Ishikawa (cell line): Measurements from ENCODE around the gene L2HGDH.

Experiments
- CEBPB ChIP-seq: IDR thresholded peaks from 2 replicates; pipeline ENCODE4 v1.6.1; 2012
- EP300 ChIP-seq: IDR thresholded peaks from 2 replicates; pipeline ENCODE4 v1.6.1; 2012; ENCODE audit warnings: borderline replicate concordance
- RAD21 ChIP-seq: IDR thresholded peaks from 2 replicates; pipeline ENCODE4 v1.6.1; 2012; ENCODE audit warnings: low read depth
- TAF1 ChIP-seq: IDR thresholded peaks from 2 replicates; pipeline ENCODE4 v1.6.1; 2012; ENCODE audit warnings: low read depth, mild to moderate bottlenecking
- YY1 ChIP-seq: IDR thresholded peaks from 2 replicates; pipeline ENCODE4 v1.6.1; 2012; ENCODE audit warnings: low read depth
- ZBTB7A ChIP-seq: IDR thresholded peaks from 2 replicates; pipeline ENCODE4 v1.6.1; 2012; ENCODE audit warnings: low read depth
- TF ChIP-seq, protein P1 (sequence below): IDR thresholded peaks from 2 replicates; pipeline ENCODE4 v1.6.1; 2012; ENCODE audit warnings: low read depth, mild to moderate bottlenecking

DNA sequence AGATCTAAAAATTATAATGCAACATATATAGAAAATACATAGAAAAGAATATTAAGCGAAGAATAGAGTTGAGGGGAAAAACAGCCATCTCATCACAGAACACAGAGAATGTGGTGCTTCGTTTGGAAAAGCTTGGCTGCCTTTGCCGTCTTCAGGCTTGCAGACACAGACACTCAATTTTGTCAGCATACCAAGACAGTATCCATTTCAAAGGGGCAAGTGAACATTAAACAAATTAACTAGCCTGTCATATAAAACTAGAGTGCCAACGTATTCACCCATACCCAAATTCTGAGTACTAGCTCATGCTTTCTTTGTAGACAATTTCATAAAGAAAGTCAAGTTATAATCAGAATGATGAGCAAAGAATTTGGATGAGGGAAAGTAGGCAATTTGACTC is 40.6 kb upstream of the L2HGDH start:
- TF ChIP-seq YY1 (no peak), EP300 (no peak), RAD21 (no peak), TAF1 (no peak), CEBPB (no peak), ZBTB7A (no peak)
- TF ChIP-seq, protein P1, sequence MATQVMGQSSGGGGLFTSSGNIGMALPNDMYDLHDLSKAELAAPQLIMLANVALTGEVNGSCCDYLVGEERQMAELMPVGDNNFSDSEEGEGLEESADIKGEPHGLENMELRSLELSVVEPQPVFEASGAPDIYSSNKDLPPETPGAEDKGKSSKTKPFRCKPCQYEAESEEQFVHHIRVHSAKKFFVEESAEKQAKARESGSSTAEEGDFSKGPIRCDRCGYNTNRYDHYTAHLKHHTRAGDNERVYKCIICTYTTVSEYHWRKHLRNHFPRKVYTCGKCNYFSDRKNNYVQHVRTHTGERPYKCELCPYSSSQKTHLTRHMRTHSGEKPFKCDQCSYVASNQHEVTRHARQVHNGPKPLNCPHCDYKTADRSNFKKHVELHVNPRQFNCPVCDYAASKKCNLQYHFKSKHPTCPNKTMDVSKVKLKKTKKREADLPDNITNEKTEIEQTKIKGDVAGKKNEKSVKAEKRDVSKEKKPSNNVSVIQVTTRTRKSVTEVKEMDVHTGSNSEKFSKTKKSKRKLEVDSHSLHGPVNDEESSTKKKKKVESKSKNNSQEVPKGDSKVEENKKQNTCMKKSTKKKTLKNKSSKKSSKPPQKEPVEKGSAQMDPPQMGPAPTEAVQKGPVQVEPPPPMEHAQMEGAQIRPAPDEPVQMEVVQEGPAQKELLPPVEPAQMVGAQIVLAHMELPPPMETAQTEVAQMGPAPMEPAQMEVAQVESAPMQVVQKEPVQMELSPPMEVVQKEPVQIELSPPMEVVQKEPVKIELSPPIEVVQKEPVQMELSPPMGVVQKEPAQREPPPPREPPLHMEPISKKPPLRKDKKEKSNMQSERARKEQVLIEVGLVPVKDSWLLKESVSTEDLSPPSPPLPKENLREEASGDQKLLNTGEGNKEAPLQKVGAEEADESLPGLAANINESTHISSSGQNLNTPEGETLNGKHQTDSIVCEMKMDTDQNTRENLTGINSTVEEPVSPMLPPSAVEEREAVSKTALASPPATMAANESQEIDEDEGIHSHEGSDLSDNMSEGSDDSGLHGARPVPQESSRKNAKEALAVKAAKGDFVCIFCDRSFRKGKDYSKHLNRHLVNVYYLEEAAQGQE = no peak
